ENCODE measurements around the gene WDR45.

The WDR45 gene

DNA sequence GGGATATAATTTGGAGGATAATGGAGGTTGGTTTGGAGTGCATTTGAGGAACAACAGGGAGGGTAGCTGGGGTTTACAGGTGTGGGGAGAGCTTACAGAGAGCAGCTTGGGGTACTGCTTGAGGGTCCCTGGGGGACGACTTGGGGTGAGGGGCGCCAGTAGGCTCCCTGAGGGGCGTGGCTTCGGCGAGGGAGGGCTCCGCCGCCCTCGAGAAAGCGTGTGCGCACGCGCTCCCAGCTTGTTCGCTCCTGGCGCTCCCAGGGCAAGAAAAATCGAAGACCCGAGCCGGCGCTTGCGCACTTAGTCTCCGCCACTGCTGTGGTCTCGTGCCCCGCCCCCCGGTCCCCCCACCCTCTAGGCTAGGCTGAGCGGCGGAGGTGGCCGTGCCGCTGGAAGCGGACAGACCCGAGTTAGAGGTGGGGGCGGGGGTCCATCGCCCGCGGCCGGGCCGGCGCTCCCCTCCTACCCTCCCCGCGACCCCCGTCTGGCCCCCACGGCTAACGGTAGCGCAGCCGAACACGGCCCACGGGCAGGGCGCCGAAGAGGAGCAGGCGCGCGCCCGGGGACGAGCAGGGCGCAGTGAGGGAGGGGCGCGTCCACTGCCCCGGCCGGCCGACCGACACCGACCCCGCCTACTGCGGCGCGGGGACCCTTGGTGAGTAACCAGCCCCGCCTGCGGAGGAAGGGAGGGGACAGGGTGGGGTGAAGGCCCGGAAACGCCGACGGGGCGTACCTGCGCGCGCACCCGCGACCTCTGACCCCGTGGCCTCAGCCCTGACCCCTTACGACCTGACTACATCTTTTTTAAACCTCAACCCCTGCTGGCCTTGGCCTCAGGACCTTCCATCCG lies 26.2 kb downstream of the WDR45 start:
- in situ Hi-C loops (cut with HindIII; ENCODE audit: low sequenced_read_pairs), result no loop called here

DNA sequence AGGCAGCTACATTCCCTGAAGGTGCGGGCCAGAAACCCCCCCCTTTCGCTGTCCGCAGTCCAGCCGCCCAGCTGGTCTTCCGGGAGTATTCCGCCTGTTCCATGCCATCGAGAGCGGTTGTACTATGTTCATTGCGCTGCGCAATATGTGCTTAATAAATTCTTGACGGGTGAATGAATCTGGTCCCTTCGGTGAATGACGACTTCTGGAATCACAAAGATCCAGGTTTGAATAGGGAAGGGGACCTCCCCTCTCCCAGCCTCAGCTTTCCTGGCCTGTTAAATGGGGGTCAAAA lies 35.8 kb downstream of the WDR45 start:
- in situ Hi-C loops (cut with HindIII; ENCODE audit: low sequenced_read_pairs), result no loop called here

DNA sequence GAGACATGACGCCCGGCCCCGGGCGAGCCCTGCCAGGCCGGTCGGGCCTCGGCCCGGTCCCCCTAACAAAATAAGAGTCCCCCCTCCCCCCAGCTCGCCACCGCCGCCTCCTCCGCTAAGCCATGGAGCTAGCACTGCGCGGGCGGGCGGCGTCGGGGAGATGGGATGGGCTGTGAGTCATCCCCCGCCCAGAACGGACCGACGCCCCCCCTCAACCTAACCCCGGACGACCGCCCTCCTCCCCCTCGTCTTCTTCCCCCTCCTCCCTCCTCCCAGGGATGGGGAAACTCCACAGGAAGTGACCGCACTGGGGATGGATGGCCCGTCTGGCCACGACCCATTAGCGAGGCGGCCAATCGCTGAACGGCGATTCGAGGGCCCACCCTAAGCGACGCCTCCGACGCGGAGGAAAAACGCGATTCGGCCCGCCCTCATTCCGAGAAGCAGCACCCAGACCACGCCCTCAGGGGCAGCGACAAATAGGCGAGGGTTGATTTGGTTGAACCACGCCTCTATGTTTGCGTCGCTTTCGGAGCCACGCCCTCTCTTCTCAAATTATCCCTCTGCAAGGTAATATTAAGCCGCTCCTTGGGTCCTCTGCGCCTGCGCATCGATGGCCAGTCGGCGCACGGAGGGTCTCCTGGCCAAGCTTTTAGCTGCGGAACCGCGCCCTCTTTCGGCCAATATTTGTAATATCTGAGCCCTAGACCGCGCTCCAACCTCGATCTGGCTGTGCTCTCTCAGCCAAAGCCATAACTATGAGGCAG lies 36.3 kb downstream of the WDR45 start, which contains the start of gene TFE3:
TSS of gene TFE3 (minus strand) at position 138 of the 767 bp plus-strand sequence. CDS start at position 7, 131 bp downstream.
- in situ Hi-C loops (cut with HindIII; ENCODE audit: low sequenced_read_pairs), result no loop called here

DNA sequence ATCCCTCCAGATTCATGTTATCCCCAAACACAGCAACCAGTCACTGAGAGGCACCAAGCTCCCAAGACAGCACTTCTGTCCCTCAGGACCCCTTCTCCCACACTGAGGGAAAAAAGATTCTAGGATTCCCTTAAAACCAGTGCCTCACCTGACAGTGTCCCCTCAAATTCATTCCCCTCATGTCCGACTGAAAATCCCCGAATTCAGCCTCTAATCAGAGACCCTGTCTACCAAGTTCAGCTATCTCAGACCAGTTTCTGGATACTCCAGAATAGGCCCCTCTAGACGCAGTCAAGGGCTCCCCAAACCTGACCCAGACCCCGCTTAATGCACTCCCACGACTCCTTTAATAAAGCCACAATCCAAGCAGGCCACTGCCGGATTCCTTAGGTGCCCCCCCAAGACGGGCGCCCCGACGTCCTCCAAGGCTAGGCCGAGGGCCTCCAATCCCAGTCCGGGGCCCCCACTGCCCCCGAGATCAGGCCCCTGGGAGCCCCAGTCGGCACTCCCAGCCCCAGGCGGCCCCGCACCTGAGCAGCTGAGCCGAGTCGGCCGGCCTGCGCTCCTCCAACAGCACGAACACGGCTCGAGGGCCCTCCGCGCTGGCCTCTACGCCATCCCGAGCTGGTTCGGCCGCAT lies 37.0 kb downstream of the WDR45 start:
- in situ Hi-C loops (cut with HindIII; ENCODE audit: low sequenced_read_pairs), result no loop called here

- in situ Hi-C loops (cut with HindIII; ENCODE audit: low sequenced_read_pairs), result no loop called here
Measured at GRCh38 chrX:49041744-49042580, 37.7 kb downstream of the WDR45 start.

GRCh38 chrX:49040376-49040955 lies 39.2 kb downstream of the WDR45 start:
- in situ Hi-C loops (cut with HindIII; ENCODE audit: low sequenced_read_pairs), result no loop called here

GRCh38 chrX:49039598-49040375 lies 39.9 kb downstream of the WDR45 start:
- in situ Hi-C loops (cut with HindIII; ENCODE audit: low sequenced_read_pairs), result no loop called here

GRCh38 chrX:49037883-49038475 lies 41.7 kb downstream of the WDR45 start:
- in situ Hi-C loops (cut with HindIII; ENCODE audit: low sequenced_read_pairs), result no loop called here

DNA sequence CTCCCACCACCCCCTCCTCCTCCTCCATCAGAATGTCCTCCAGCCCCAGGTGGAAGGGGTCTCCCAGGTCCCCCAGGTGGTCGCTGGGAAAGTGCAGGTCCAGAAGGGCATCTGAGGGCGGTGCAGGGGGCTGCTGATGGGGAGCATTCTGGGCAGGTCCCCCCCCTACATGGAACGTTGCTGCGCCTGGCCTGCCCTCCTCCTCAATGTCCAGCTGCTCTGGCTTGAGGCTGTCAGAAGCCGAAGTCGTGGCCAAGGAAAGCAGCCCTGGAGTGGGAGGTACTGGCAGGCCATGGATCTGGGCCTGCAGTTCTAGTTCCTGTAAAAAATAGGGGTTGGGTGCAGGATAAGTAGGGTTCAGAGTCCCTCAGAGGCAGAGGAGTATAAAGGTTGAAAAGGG lies 49.4 kb downstream of the WDR45 start:
- in situ Hi-C loops (cut with HindIII; ENCODE audit: low sequenced_read_pairs), result no loop called here

GRCh38 chrX:49029876-49030275 lies 49.8 kb downstream of the WDR45 start:
- in situ Hi-C loops (cut with HindIII; ENCODE audit: low sequenced_read_pairs), result no loop called here
